Panc1 (cell line): ENCODE results near the gene RASGRP3.
"Not testable (repeated sequence)": the region's sequence is repeated elsewhere in the genome, so short reads cannot be mapped to it uniquely, and the experiment has no call there.

Experiments used
- CTCF ChIP-seq: fragments of 450-650 bp; IDR thresholded peaks from 2 replicates; pipeline ENCODE4 v1.5.1; 2017; ENCODE audit warnings: mild to moderate bottlenecking
- POLR2AphosphoS5 ChIP-seq: IDR thresholded peaks from 2 replicates; pipeline ENCODE4 v1.6.1; 2012; ENCODE audit warnings: mild to moderate bottlenecking, low read depth, low read length, moderate library complexity
- SIN3A ChIP-seq: IDR thresholded peaks from 2 replicates; pipeline ENCODE4 v1.6.1; 2012; ENCODE audit warnings: low read depth, mild to moderate bottlenecking, low read length, moderate library complexity, borderline replicate concordance; ENCODE audit not compliant: insufficient read depth
- TCF7L2 ChIP-seq: IDR thresholded peaks from 2 replicates; pipeline ENCODE4 v1.6.1; 2011; ENCODE audit warnings: mild to moderate bottlenecking, low read depth, low read length, inconsistent platforms

- not testable (repeated sequence) for TF ChIP-seq CTCF, TCF7L2, POLR2AphosphoS5, SIN3A
Measured at GRCh38 chr2:33442052-33442451, 34.4 kb upstream of the RASGRP3 start.
